Progenitor cell of endocrine pancreas (in vitro differentiated cells): ENCODE results near the gene CD83. TPM values are rescaled to one million over a fixed set of nuclear protein-coding genes. Genes with fewer than 3 reads are reported as not detected.

ENCODE experiments used
- DNase-seq: peaks from one replicate; pipeline ENCODE4 v3.0.0; 2021; ENCODE audit warnings: low spot score; ENCODE audit not compliant: unreplicated experiment
- H3K27ac Mint-ChIP-seq: 2 replicates; pipeline ENCODE4 v1.8.0; 2021; ENCODE audit warnings: mild to moderate bottlenecking, moderate library complexity, mixed read lengths
- H3K27me3 Mint-ChIP-seq: 2 replicates; pipeline ENCODE4 v1.8.0; 2021; ENCODE audit warnings: mixed read lengths
- H3K36me3 Mint-ChIP-seq: 2 replicates; pipeline ENCODE4 v1.8.0; 2022; ENCODE audit warnings: mixed read lengths; ENCODE audit not compliant: insufficient read depth
- H3K4me1 Mint-ChIP-seq: 2 replicates; pipeline ENCODE4 v1.8.0; 2021; ENCODE audit warnings: low read depth, mixed read lengths
- H3K4me3 Mint-ChIP-seq: 2 replicates; pipeline ENCODE4 v1.8.0; 2021; ENCODE audit warnings: low read depth, mild to moderate bottlenecking, moderate library complexity, mixed read lengths
- H3K9me3 Mint-ChIP-seq: 2 replicates; pipeline ENCODE4 v1.8.0; 2021; ENCODE audit warnings: low read depth, mixed read lengths
- total RNA-seq: library from RNA; stranded (reverse); gene quantifications from 2 replicates; pipeline ENCODE4 v1.2.1, GENCODE V29; 2021
- TF ChIP-seq, protein P1 (sequence below): fragments of 200-600 bp; sonication (generic); IDR thresholded peaks from one replicate; pipeline ENCODE4 v1.5.0; 2021; ENCODE audit warnings: antibody characterized with exemption, mild to moderate bottlenecking; ENCODE audit not compliant: unreplicated experiment

CD83 gene
- total RNA-seq, 1 donor from 2014 or later: 5.8 TPM

DNA sequence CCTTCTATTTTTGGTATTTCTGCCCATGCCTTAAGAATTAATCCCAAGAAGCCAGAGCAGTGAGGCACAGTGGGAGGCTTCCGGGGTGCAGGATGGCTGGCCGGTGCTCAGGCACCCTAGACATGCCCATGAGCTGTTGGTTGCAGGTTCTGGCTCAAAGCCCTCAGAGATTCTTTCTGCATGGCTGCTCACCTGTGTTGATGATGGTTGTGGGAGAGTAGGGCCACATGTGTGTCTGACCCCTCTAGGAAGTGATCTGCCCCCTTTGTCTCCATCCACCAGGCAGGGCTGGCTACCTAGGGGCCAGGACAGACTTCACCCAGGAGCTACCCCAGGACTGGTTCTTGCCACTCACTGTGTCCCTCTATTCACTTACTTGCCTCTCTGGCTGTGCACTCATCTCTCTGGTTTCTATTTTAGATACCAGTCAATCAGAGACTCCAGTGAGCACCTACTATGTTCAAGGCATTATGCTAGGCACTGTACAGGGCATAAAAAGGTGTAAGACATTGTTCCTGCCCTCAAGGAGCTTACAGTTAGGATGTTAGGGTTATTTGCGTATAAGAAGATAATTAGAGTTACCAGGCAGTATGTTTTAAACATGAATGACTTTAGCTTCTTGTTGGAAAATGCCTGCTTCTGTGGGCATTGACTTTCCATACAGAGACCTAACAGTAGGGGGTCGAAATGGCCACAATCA, 16.8 kb downstream of the CD83 start:
- Mint-ChIP-seq H3K4me3 (no peak overlapping the region), H3K27me3 (peaks cover 4% of the 10 kb centered on the region), H3K36me3 (peaks cover 2% of the 10 kb centered on the region), H3K4me1 (peaks cover 8% of the 10 kb centered on the region), H3K9me3 (no peaks in the 10 kb centered on the region), H3K27ac (no peak overlapping the region)
- no peak for DNase-seq
- TF ChIP-seq, protein P1, sequence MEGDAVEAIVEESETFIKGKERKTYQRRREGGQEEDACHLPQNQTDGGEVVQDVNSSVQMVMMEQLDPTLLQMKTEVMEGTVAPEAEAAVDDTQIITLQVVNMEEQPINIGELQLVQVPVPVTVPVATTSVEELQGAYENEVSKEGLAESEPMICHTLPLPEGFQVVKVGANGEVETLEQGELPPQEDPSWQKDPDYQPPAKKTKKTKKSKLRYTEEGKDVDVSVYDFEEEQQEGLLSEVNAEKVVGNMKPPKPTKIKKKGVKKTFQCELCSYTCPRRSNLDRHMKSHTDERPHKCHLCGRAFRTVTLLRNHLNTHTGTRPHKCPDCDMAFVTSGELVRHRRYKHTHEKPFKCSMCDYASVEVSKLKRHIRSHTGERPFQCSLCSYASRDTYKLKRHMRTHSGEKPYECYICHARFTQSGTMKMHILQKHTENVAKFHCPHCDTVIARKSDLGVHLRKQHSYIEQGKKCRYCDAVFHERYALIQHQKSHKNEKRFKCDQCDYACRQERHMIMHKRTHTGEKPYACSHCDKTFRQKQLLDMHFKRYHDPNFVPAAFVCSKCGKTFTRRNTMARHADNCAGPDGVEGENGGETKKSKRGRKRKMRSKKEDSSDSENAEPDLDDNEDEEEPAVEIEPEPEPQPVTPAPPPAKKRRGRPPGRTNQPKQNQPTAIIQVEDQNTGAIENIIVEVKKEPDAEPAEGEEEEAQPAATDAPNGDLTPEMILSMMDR: no peak

DNA sequence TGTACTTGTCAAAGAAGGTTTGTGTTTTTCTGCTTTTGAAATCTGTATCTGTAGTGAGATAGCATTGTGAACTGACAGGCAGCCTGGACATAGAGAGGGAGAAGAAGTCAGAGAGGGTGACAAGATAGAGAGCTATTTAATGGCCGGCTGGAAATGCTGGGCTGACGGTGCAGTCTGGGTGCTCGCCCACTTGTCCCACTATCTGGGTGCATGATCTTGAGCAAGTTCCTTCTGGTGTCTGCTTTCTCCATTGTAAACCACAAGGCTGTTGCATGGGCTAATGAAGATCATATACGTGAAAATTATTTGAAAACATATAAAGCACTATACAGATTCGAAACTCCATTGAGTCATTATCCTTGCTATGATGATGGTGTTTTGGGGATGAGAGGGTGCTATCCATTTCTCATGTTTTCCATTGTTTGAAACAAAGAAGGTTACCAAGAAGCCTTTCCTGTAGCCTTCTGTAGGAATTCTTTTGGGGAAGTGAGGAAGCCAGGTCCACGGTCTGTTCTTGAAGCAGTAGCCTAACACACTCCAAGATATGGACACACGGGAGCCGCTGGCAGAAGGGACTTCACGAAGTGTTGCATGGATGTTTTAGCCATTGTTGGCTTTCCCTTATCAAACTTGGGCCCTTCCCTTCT, 18.4 kb downstream of the CD83 start:
- Mint-ChIP-seq H3K27me3 (peaks cover 12% of the 10 kb centered on the region), H3K9me3 (no peaks in the 10 kb centered on the region), H3K36me3 (peaks cover 2% of the 10 kb centered on the region)

DNA sequence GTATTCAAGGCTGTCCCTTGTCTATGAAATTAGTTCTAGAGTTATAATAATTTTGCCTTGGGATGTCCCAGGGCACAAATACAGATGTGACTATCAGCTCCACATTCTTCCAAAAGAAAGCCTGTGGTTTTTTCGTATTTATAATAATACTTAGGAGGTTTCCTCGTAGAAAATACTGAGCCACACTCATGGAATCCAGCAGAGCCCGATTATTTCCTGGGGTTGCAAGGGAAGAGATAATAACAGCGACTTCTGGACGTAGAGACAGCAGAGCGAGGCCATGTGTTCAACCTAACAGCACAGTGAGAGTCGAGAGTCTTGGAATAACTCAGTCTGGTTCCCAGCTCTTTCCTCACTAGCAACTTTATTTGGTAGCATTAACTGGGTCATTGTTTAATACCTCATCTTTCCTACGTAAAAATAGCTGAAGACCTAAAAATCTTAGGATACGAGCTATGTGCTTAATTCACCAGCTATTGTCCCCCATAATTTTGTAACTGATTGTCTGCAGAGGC, 21.2 kb downstream of the CD83 start:
- H3K9me3 Mint-ChIP-seq: no peaks in the 10 kb centered on the region
- H3K36me3 Mint-ChIP-seq: peaks cover 2% of the 10 kb centered on the region
- H3K27ac Mint-ChIP-seq: no peak overlapping the region
- DNase-seq: no peak
- no peak overlapping the region for H3K4me3 Mint-ChIP-seq
- H3K27me3 Mint-ChIP-seq: peaks cover 17% of the 10 kb centered on the region
- H3K4me1 Mint-ChIP-seq: no peaks in the 10 kb centered on the region
- TF ChIP-seq, protein P1: no peak

More for the DNA sequence above, 18.4 kb downstream of the CD83 start:
- TF ChIP-seq, protein P1: no peak
- H3K4me3 Mint-ChIP-seq: no peak overlapping the region
- H3K4me1 Mint-ChIP-seq: peaks cover 5% of the 10 kb centered on the region
- DNase-seq: no peak
- H3K27ac Mint-ChIP-seq: no peak overlapping the region

DNA sequence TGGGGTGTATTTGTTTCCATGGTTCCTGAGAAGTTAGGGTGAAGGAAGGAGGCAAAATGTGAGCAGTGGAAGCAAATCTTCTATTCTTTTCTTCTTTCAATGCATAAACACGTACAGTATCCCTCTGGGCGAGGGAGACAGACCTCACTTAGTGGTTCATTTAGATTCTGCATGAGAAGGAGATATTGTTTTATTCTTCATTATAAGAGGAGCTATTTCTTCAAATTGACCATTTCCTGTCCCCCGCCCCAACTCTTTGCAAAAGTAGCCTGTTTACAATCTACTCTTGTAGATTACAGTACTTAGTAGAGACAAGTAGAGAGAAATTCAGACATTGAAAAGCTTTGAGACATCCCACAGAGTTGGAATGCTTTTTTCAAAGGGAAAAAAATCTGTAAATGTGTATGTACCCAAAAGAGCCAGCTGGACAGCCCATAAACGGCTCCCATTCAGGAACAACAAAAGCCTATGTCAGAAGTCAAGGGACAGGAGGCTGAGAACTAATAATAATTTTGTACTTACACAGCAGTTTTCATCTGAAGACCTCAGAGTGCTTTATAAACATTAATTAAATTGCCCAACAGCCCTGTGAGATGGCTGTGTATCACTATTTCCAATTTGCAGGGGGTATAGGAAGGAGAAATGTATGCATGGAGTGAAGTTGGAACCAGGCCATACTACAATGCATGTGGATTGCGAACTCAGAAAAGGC, 23.9 kb downstream of the CD83 start:
- DNase-seq: no peak
- no peaks in the 10 kb centered on the region for H3K9me3 Mint-ChIP-seq
- H3K36me3 Mint-ChIP-seq: no peaks in the 10 kb centered on the region
- TF ChIP-seq, protein P1: no peak
- no peak overlapping the region for H3K27ac Mint-ChIP-seq
- H3K4me1 Mint-ChIP-seq: peaks cover 7% of the 10 kb centered on the region
- H3K27me3 Mint-ChIP-seq: peaks cover 31% of the 10 kb centered on the region
- no peak overlapping the region for H3K4me3 Mint-ChIP-seq

DNA sequence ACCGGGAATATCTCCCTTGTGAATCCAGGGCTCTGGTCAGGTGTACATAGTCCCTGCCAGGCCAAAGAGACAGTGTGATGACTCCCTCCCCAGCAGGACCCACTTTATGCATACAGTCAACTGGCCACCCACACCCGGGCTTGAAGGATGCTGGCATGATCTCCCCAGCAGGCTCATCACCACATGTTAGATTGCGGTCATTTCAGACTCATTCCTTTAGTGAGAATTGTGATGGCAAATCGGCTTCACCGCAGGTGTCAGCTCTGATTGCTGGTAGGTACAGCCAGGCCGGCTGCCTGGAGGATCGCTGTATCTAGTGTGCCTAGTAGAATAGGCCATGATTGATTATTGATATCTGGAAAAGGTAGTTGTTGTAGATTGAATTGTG, 24.5 kb downstream of the CD83 start:
- H3K27me3 Mint-ChIP-seq: peaks cover 31% of the 10 kb centered on the region
- TF ChIP-seq, protein P1: no peak
- H3K36me3 Mint-ChIP-seq: no peaks in the 10 kb centered on the region
- no peaks in the 10 kb centered on the region for H3K9me3 Mint-ChIP-seq
- peaks cover 12% of the 10 kb centered on the region for H3K4me1 Mint-ChIP-seq
- H3K27ac Mint-ChIP-seq: no peak overlapping the region
- H3K4me3 Mint-ChIP-seq: no peak overlapping the region
- DNase-seq: no peak
